Thoracic aorta (tissue), 2 donors: ENCODE data around the gene DHRSX. TPM values are rescaled to one million over a fixed set of nuclear protein-coding genes. Genes with fewer than 3 reads are reported as not detected.

Experiments
- ATAC-seq: fragments of 150-250 bp; one replicate; pipeline ENCODE4 v1.8.0; 2017; ENCODE audit warnings: low read depth; ENCODE audit not compliant: insufficient number of reproducible peaks, low FRiP score
- DNase-seq: peaks from one replicate; pipeline ENCODE4 v3.0.0-alpha.2; 2020; ENCODE audit warnings: low spot score
- H3K27ac ChIP-seq, 2 donors: fragments of 200-600 bp; sonication (generic); 1 replicate in 1 of 2; 2 replicates in 1 of 2; pipeline ENCODE4 v1.5.1; 2016; ENCODE audit warnings: mild to moderate bottlenecking in 2 of 2, moderate library complexity in 2 of 2
- H3K27me3 ChIP-seq: fragments of 200-600 bp; sonication (generic); replicated peaks from 2 replicates; pipeline ENCODE4 v1.6.0; 2016; ENCODE audit warnings: mild to moderate bottlenecking; ENCODE audit not compliant: insufficient read depth
- H3K36me3 ChIP-seq: fragments of 200-600 bp; sonication (generic); one replicate; pipeline ENCODE4 v1.5.1; 2016
- H3K4me1 ChIP-seq, 2 donors: fragments of 200-600 bp; sonication (generic); 1 replicate in 1 of 2; 2 replicates in 1 of 2; pipeline versions ENCODE4 v1.5.1 to v1.6.0; 2016; ENCODE audit warnings: low read depth in 2 of 2, mild to moderate bottlenecking in 1 of 2; ENCODE audit not compliant: control insufficient read depth in 1 of 2
- H3K4me3 ChIP-seq: fragments of 200-600 bp; sonication (generic); 2 replicates; pipeline ENCODE4 v1.5.1; 2016; ENCODE audit warnings: mild to moderate bottlenecking
- H3K9me3 ChIP-seq: fragments of 200-600 bp; sonication (generic); 2 replicates; pipeline ENCODE4 v1.5.1; 2016
- total RNA-seq, 2 donors: library from RNA; depleted of rRNA; stranded (reverse); fragments of >200 nt; gene quantifications; one replicate each; pipeline versions ENCODE4 v1.1.0 to v1.2.3, GENCODE V29; 2016
- TF ChIP-seq, protein P1 (sequence below): fragments of 200-600 bp; sonication (generic); IDR thresholded peaks from one replicate; pipeline ENCODE4 v1.5.1; 2019; ENCODE audit warnings: antibody characterized with exemption

Gene DHRSX
- total RNA-seq, 2 donors from 2014 or later = 14.9 to 16.8 TPM

GRCh38 chrX:2410279-2411020 is 90.3 kb downstream of the DHRSX start:
- ATAC-seq (no peak), DNase-seq (no peak)
- Histone ChIP-seq H3K27ac (no peak overlapping the region), H3K4me3 (no peak overlapping the region), H3K36me3 (peaks cover 11% of the 10 kb centered on the region), H3K27me3 (no peaks in the 10 kb centered on the region), H3K4me1 (no peaks in the 10 kb centered on the region), H3K9me3 (no peaks in the 10 kb centered on the region)
- TF ChIP-seq, protein P1, sequence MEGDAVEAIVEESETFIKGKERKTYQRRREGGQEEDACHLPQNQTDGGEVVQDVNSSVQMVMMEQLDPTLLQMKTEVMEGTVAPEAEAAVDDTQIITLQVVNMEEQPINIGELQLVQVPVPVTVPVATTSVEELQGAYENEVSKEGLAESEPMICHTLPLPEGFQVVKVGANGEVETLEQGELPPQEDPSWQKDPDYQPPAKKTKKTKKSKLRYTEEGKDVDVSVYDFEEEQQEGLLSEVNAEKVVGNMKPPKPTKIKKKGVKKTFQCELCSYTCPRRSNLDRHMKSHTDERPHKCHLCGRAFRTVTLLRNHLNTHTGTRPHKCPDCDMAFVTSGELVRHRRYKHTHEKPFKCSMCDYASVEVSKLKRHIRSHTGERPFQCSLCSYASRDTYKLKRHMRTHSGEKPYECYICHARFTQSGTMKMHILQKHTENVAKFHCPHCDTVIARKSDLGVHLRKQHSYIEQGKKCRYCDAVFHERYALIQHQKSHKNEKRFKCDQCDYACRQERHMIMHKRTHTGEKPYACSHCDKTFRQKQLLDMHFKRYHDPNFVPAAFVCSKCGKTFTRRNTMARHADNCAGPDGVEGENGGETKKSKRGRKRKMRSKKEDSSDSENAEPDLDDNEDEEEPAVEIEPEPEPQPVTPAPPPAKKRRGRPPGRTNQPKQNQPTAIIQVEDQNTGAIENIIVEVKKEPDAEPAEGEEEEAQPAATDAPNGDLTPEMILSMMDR = no peak

- Histone ChIP-seq H3K27ac (no peak overlapping the region), H3K4me1 (no peaks in the 10 kb centered on the region), H3K4me3 (no peak overlapping the region), H3K9me3 (no peaks in the 10 kb centered on the region), H3K27me3 (no peaks in the 10 kb centered on the region), H3K36me3 (peaks cover 11% of the 10 kb centered on the region)
- TF ChIP-seq, protein P1 = no peak
- ATAC-seq (no peak), DNase-seq (no peak)
These were observed 91.0 kb downstream of the DHRSX start for GRCh38 chrX:2409796-2410195.

- Histone ChIP-seq H3K27ac (no peak overlapping the region), H3K9me3 (no peaks in the 10 kb centered on the region), H3K4me3 (no peak overlapping the region), H3K27me3 (no peaks in the 10 kb centered on the region), H3K36me3 (peaks cover 11% of the 10 kb centered on the region), H3K4me1 (no peaks in the 10 kb centered on the region)
- DNase-seq (no peak), ATAC-seq (no peak)
- TF ChIP-seq, protein P1 = no peak
These were observed 91.9 kb downstream of the DHRSX start for GRCh38 chrX:2408856-2409255.

GRCh38 chrX:2406891-2407518 is 93.8 kb downstream of the DHRSX start:
- no peak overlapping the region for H3K27ac ChIP-seq
- H3K4me3 ChIP-seq = no peak overlapping the region
- no peaks in the 10 kb centered on the region for H3K9me3 ChIP-seq
- no peak for DNase-seq
- H3K27me3 ChIP-seq = no peaks in the 10 kb centered on the region
- ATAC-seq = no peak
- peaks cover 11% of the 10 kb centered on the region for H3K36me3 ChIP-seq
- no peaks in the 10 kb centered on the region for H3K4me1 ChIP-seq
- TF ChIP-seq, protein P1 = no peak

DNA sequence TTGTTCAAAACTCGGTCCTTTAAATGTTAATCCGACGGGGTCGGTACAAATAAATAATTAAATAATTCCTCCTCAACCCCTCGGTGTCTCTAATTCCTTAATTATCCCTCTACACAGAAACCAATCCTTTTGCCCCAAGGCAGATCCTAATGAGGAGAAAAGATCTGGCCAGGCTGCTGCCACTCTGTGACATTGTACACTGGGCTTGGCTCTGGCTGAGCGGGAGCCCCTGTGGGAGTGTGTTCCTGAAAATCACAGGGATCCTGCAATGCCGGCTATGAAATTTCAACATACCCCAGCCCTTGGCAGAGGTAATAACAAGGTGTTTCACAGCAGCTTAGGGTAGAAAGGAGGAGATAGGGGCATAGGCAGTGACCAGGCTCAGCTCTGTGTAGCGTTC is 96.0 kb downstream of the DHRSX start:
- DNase-seq (no peak), ATAC-seq (no peak)
- Histone ChIP-seq H3K27me3 (no peaks in the 10 kb centered on the region), H3K36me3 (peaks cover 11% of the 10 kb centered on the region), H3K27ac (no peak overlapping the region), H3K9me3 (no peaks in the 10 kb centered on the region), H3K4me1 (no peaks in the 10 kb centered on the region), H3K4me3 (no peak overlapping the region)
- TF ChIP-seq, protein P1 = no peak
